Peyer's patch (tissue), 4 donors: Measurements from ENCODE around the gene HIC2.
"Not testable (repeated sequence)": the region's sequence is repeated elsewhere in the genome, so short reads cannot be mapped to it uniquely, and the experiment has no call there.

Source experiments
- POLR2A ChIP-seq, 2 donors: fragments of 450-650 bp; IDR thresholded peaks; one replicate each; pipeline ENCODE4 v1.5.1; 2017; ENCODE audit warnings: antibody characterized with exemption in 2 of 2, mild to moderate bottlenecking in 2 of 2, moderate library complexity in 2 of 2
- TF ChIP-seq, protein P1 (sequence below), 6 experiments: fragments of 450-650 bp in 4 of 6; fragments of 200-600 bp in 2 of 6; sonication (generic) in 1 of 6; IDR thresholded peaks; one replicate each; pipeline ENCODE4 v1.5.1; 2017 to 2019; ENCODE audit warnings: antibody characterized with exemption in 6 of 6, mild to moderate bottlenecking in 3 of 6, moderate library complexity in 1 of 6

- TF ChIP-seq, protein P1, sequence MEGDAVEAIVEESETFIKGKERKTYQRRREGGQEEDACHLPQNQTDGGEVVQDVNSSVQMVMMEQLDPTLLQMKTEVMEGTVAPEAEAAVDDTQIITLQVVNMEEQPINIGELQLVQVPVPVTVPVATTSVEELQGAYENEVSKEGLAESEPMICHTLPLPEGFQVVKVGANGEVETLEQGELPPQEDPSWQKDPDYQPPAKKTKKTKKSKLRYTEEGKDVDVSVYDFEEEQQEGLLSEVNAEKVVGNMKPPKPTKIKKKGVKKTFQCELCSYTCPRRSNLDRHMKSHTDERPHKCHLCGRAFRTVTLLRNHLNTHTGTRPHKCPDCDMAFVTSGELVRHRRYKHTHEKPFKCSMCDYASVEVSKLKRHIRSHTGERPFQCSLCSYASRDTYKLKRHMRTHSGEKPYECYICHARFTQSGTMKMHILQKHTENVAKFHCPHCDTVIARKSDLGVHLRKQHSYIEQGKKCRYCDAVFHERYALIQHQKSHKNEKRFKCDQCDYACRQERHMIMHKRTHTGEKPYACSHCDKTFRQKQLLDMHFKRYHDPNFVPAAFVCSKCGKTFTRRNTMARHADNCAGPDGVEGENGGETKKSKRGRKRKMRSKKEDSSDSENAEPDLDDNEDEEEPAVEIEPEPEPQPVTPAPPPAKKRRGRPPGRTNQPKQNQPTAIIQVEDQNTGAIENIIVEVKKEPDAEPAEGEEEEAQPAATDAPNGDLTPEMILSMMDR (IDR thresholded peaks at IDR 0.05): not testable (repeated sequence)
- TF ChIP-seq POLR2A (IDR thresholded peaks at IDR 0.05): not testable (repeated sequence)
Observed at GRCh38 chr22:21484039-21484438, 66.9 kb downstream of the HIC2 start.
